CD14-positive monocyte (primary cell): ENCODE data around the gene RAB10. TPM values are rescaled to one million over a fixed set of nuclear protein-coding genes. Genes with fewer than 3 reads are reported as not detected.

Experiments
- DNase-seq, 3 donors: peaks; one replicate each; pipeline ENCODE4 v3.0.0-alpha.2; 2011 to 2022
- H2AFZ ChIP-seq: 2 replicates; pipeline ENCODE4 v1.6.0; 2012; ENCODE audit warnings: mild to moderate bottlenecking, low read depth, low read length, inconsistent platforms; ENCODE audit not compliant: insufficient read depth, poor library complexity, severe bottlenecking
- H3K27ac ChIP-seq, 2 donors: 1 replicate in 1 of 2; 2 replicates in 1 of 2; pipeline ENCODE4 v1.5.1; 2012 to 2013; ENCODE audit warnings: low read length in 2 of 2, control low read depth in 1 of 2, inconsistent platforms in 1 of 2, low read depth in 1 of 2, mild to moderate bottlenecking in 1 of 2
- H3K27me3 ChIP-seq, 2 donors: one replicate each; pipeline versions ENCODE4 v1.6.0 to v1.6.1; 2011 to 2013; ENCODE audit warnings: low read length in 2 of 2; ENCODE audit not compliant: control insufficient read depth in 2 of 2, insufficient read depth in 2 of 2
- H3K36me3 ChIP-seq, 2 donors: replicated peaks in 1 of 2; 1 replicate in 1 of 2; 2 replicates in 1 of 2; pipeline versions ENCODE4 v1.5.1 to v1.6.1; 2012 to 2013; ENCODE audit warnings: low read length in 2 of 2, control low read depth in 1 of 2, inconsistent platforms in 1 of 2, mild to moderate bottlenecking in 1 of 2; ENCODE audit not compliant: insufficient read depth in 2 of 2, control insufficient read depth in 1 of 2
- H3K4me1 ChIP-seq, 2 donors: 1 replicate in 1 of 2; 2 replicates in 1 of 2; pipeline versions ENCODE4 v1.5.1 to v1.6.1; 2012 to 2013; ENCODE audit warnings: low read length in 2 of 2, control low read depth in 1 of 2, inconsistent platforms in 1 of 2, mild to moderate bottlenecking in 1 of 2, moderate library complexity in 1 of 2; ENCODE audit not compliant: insufficient read depth in 2 of 2, control insufficient read depth in 1 of 2
- H3K4me2 ChIP-seq: replicated peaks from 2 replicates; pipeline ENCODE3; 2012; ENCODE audit warnings: low read length, moderate library complexity, mild to moderate bottlenecking; ENCODE audit not compliant: poor library complexity, severe bottlenecking; ENCODE audit errors: extremely low read depth
- H3K4me3 ChIP-seq, 3 experiments: fragments of 200-600 bp in 1 of 3; sonication (generic) in 1 of 3; replicated peaks in 1 of 3; 1 replicate in 2 of 3; 2 replicates in 1 of 3; pipeline ENCODE4 v1.5.1; 2011 to 2013; ENCODE audit warnings: low read length in 3 of 3, mild to moderate bottlenecking in 3 of 3, control low read depth in 2 of 3, low read depth in 2 of 3, inconsistent platforms in 1 of 3, moderate library complexity in 1 of 3
- H3K79me2 ChIP-seq: 2 replicates; pipeline ENCODE4 v1.6.0; 2012; ENCODE audit warnings: mild to moderate bottlenecking, control low read depth, inconsistent platforms, low read length, moderate library complexity; ENCODE audit not compliant: insufficient read depth
- H3K9ac ChIP-seq: 2 replicates; pipeline ENCODE4 v1.6.0; 2017; ENCODE audit warnings: low read length, mild to moderate bottlenecking; ENCODE audit not compliant: insufficient read depth, poor library complexity, severe bottlenecking
- H3K9me3 ChIP-seq, 2 donors: replicated peaks in 1 of 2; 1 replicate in 1 of 2; 2 replicates in 1 of 2; pipeline versions ENCODE4 v1.5.1 to v1.6.1; 2012 to 2013; ENCODE audit warnings: low read length in 2 of 2, control low read depth in 1 of 2; ENCODE audit not compliant: control insufficient read depth in 1 of 2, insufficient read depth in 1 of 2
- H4K20me1 ChIP-seq: 2 replicates; pipeline ENCODE4 v1.6.0; 2012; ENCODE audit warnings: mild to moderate bottlenecking, low read length, control low read depth, moderate library complexity; ENCODE audit not compliant: insufficient read depth
- H3K27ac Mint-ChIP-seq, 7 donors: one replicate each; pipeline ENCODE4 v1.8.0; 2020; ENCODE audit warnings: mild to moderate bottlenecking in 7 of 7, mixed read lengths in 7 of 7, moderate library complexity in 6 of 7, inconsistent platforms in 2 of 7
- H3K27me3 Mint-ChIP-seq, 3 donors: one replicate each; pipeline ENCODE4 v1.8.0; 2021 to 2022; ENCODE audit warnings: low read depth in 3 of 3, mild to moderate bottlenecking in 3 of 3, mixed read lengths in 3 of 3, moderate library complexity in 3 of 3, inconsistent platforms in 1 of 3
- H3K36me3 Mint-ChIP-seq, 2 donors: one replicate each; pipeline ENCODE4 v1.8.0; 2020; ENCODE audit warnings: mixed read lengths in 2 of 2, inconsistent platforms in 1 of 2, mild to moderate bottlenecking in 1 of 2
- H3K4me1 Mint-ChIP-seq: one replicate; pipeline ENCODE4 v1.8.0; 2020; ENCODE audit warnings: mild to moderate bottlenecking, mixed read lengths
- H3K4me3 Mint-ChIP-seq, 2 donors: one replicate each; pipeline ENCODE4 v1.8.0; 2020; ENCODE audit warnings: mild to moderate bottlenecking in 2 of 2, mixed read lengths in 2 of 2, moderate library complexity in 1 of 2
- H3K9me3 Mint-ChIP-seq, 7 donors: one replicate each; pipeline ENCODE4 v1.8.0; 2020 to 2022; ENCODE audit warnings: mixed read lengths in 7 of 7, mild to moderate bottlenecking in 6 of 7, moderate library complexity in 6 of 7, inconsistent platforms in 2 of 7
- CTCF ChIP-seq: fragments of 200-600 bp; IDR thresholded peaks from one replicate; pipeline ENCODE4 v1.8.0; 2022; ENCODE audit warnings: antibody characterized with exemption, mild to moderate bottlenecking
- WGBS: methylation state at CpG from one replicate; pipeline ENCODE4 v1.1.5; 2013; ENCODE audit warnings: missing lambda C conversion rate; ENCODE audit not compliant: insufficient coverage; 5-methylcytosine and 5-hydroxymethylcytosine counted together
- intact Hi-C, 2 donors: fragments of 100-400 bp; cut with micrococcal nuclease; formaldehyde crosslinking; loops; one replicate each; pipeline versions ENCODE4 v1.15.0 to v1.15.1; 2023
- polyA plus RNA-seq, 3 donors: library from polyadenylated mRNA; depleted of rRNA in 1 of 3; unstranded in 2 of 3; stranded (reverse) in 1 of 3; fragments of 300-500 nt in 2 of 3; fragments of >200 nt in 1 of 3; fragmentation: Illumina TruSeq in 2 of 3; gene quantifications; 1 replicate in 2 of 3; 2 replicates in 1 of 3; pipeline ENCODE4 v1.2.3, GENCODE V29; 2012 to 2021

Gene RAB10
- polyA plus RNA-seq, 3 donors = 38.6 to 258 (median 202) TPM

- TF ChIP-seq CTCF = no peak
- no peak overlapping the region for H3K27ac Mint-ChIP-seq
- H3K4me3 Mint-ChIP-seq = no peak overlapping the region
- H3K36me3 ChIP-seq = no peaks in the 10 kb centered on the region
- H3K27me3 Mint-ChIP-seq = peaks cover 0 to 8% (median 3%) of the 10 kb centered on the region in 3 donors
- H3K9me3 ChIP-seq = no peaks in the 10 kb centered on the region
- WGBS = 98% methylated on average over 5 of the region's 10 CpGs
- H3K9ac ChIP-seq = no peak overlapping the region
- H3K79me2 ChIP-seq = no peaks in the 10 kb centered on the region
- no peak overlapping the region for H2AFZ ChIP-seq
- H3K27ac ChIP-seq = no peak overlapping the region
- DNase-seq = no peak
- H3K9me3 Mint-ChIP-seq = no peaks in the 10 kb centered on the region
- no peaks in the 10 kb centered on the region for H3K27me3 ChIP-seq
- H4K20me1 ChIP-seq = no peaks in the 10 kb centered on the region
- intact Hi-C loops = no loop called here
- H3K4me2 ChIP-seq = no peak overlapping the region
- no peaks in the 10 kb centered on the region for H3K36me3 Mint-ChIP-seq
- no peak overlapping the region for H3K4me3 ChIP-seq
- no peaks in the 10 kb centered on the region for H3K4me1 ChIP-seq
- no peaks in the 10 kb centered on the region for H3K4me1 Mint-ChIP-seq
These were observed 129.1 kb downstream of the RAB10 start for GRCh38 chr2:26162963-26163362.

- Mint-ChIP-seq H3K4me3 (no peak overlapping the region), H3K36me3 (no peaks in the 10 kb centered on the region), H3K27me3 (peaks cover 0 to 8% (median 3%) of the 10 kb centered on the region in 3 donors), H3K27ac (no peak overlapping the region), H3K9me3 (peaks cover 0 to under 1% (median 0%) of the 10 kb centered on the region in 7 donors), H3K4me1 (no peaks in the 10 kb centered on the region)
- Histone ChIP-seq H2AFZ (no peak overlapping the region), H3K4me2 (no peak overlapping the region), H3K9me3 (no peaks in the 10 kb centered on the region), H3K79me2 (no peaks in the 10 kb centered on the region), H3K9ac (no peak overlapping the region), H3K4me3 (no peak overlapping the region), H3K27me3 (no peaks in the 10 kb centered on the region), H4K20me1 (no peaks in the 10 kb centered on the region), H3K36me3 (no peaks in the 10 kb centered on the region), H3K27ac (no peak overlapping the region), H3K4me1 (no peaks in the 10 kb centered on the region)
- 60% methylated on average over 1 of the region's 1 CpG for WGBS
- no peak for TF ChIP-seq CTCF
- intact Hi-C loops = no loop called here
- DNase-seq = no peak
These were observed 130.3 kb downstream of the RAB10 start for GRCh38 chr2:26164231-26164630.
